Glomerular endothelial cell (primary cell): Measurements from ENCODE around the gene CRTC1. TPM values are rescaled to one million over a fixed set of nuclear protein-coding genes. Genes with fewer than 3 reads are reported as not detected.

Experiments
- DNase-seq: peaks from one replicate; pipeline ENCODE4 v3.0.0-alpha.2; 2011; ENCODE audit warnings: low read depth, low spot score; ENCODE audit errors: extremely low read depth
- total RNA-seq: library from RNA; depleted of rRNA; stranded (reverse); fragments of >200 nt; gene quantifications from 2 replicates; pipeline ENCODE4 v1.2.3, GENCODE V29; 2015

Gene CRTC1
- total RNA-seq, 1 donor from 2014 or later: 4.7 TPM

DNA sequence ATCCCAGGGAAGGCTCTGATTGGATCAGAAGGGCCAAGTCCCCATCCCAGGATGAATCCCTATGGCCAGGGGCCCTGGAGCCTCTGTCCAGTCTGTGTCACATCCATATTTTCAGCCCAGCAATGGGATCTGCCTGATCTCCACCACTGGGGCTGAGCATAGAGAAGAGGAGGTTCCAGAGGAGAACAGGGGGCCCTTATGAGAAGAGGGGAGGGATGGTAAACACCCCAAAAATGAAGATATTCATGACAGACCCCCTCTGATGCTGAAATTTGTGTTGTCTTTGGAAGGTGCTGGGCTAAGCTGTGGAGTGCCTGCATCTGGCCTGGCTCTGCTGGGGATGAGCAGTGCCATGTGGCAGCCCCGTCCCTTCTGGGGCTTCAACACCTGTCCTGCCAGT lies 32.2 kb upstream of the CRTC1 start:
- DNase-seq: no peak

DNA sequence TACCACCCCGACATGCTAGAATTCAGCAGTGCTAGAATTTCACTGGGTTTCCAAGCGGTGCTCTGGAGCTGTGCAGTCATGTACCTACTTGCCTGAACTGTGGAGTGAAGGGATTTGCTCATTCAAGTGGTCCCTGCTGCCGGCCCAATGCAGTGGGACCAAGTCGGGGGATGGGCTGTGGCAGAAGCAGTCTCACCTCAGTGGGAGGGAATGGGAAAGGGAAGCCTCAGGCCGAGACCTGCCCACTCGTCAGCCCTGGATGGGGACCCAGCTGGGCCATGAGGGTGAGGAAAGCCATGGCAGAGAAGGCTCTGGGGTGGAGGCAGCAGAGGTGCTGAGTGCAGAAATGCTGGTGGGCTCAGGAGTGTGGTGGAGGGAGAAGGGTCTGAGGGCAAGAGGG lies 31.7 kb upstream of the CRTC1 start:
- DNase-seq: no peak

DNA sequence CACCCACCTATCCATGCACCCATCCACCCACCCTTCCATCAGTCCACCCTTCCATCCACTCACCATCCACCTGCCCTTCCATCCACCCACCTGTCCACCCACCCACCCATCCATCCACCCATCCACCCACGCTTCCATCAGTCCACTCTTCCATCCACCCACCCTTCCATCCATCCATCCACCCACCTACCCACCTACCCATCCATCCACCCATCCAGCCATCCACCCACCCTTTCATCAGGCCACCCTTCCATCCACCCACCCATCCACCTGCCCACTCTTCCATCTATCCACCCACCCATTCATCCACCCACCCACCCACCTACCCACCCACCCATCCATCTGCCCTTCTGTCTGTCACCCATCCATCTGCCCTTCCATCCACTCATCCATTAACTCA lies 29.6 kb upstream of the CRTC1 start:
- no peak for DNase-seq

DNA sequence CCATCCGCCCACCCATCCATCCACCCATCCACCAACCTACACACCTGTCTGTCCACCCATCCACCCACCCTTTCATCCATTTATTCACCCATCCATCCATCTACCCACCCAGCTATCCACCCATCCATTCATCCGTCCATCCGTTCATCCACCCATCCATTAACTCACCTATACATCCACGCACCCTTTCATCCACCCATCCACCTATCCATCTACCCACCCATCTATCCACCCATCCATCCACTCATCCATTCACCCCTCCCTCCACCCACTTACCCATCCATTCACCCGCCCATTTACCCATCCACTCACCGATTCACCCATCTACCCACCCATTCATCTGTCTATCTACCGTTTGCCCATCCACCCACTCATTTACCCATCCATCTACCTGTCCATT lies 29.0 kb upstream of the CRTC1 start:
- DNase-seq: no peak

DNA sequence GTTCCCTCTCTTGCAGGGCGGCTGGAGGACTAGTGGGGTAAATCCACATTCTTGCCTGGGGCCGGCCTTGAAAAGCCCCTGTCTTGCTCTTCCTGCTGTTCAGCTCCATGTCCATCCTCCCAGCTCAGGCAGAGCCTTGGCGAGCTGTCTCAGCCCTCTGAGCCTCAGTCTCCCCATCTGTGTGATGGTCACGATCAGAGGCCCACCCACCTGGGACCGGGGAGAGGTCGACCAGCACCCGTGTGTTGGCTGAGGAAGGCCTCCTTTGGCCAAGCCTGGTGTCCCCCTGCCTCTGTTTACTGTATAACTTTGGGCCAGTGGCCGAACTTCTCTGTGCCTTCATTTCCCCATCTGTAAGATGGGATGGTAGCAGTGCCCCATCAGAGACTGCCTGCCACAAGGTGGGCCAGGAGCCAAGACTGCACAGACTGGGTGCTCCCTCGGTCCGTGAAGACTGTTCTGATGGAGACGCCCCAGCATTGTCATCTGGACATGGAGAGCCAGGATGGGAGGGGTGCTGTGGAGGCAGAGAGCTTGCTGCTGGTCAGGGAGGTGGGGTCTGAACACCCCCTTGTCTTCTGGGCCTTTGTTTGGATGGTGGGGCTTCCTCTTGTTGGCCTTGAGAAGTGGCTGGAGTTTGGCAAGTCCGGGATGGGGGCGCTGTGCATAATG lies 28.2 kb upstream of the CRTC1 start:
- no peak for DNase-seq

DNA sequence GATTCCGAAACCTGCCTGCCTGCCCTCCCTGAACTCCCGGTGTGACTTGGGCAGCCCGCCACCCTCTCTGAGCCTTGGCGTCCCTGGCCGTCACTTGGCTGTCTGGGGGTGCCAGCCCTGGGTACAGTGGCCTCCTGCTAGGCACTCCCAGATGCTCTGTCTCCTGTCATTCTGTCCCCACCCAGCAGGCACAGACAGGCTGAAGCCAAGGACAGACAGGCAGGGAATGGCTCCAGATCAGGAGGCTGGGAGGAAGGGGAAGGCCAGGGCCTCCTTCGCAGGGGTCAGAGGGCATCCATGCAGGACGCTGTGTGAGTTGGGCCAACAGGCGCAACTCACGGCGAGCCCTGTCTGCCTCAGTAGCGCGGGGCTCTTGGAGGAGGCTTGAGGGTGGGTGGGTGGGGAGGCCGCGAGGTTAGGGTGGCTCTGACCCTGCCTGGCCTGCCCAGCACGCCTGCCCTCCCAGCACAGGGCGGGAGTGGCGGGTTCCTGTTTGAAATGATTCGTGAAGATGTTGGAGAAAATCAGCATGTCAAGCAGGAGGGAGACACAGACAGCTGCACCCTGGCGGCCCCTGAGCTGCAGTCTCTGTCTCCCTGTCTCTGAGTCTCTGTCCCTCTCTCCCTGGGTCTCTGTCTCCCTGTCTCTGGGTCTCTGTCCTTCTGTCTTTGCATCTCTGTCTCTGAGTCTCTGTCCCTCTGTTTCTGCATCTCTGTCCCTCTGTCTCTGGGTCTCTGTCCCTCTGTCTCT lies 27.0 kb upstream of the CRTC1 start:
- DNase-seq: no peak

DNA sequence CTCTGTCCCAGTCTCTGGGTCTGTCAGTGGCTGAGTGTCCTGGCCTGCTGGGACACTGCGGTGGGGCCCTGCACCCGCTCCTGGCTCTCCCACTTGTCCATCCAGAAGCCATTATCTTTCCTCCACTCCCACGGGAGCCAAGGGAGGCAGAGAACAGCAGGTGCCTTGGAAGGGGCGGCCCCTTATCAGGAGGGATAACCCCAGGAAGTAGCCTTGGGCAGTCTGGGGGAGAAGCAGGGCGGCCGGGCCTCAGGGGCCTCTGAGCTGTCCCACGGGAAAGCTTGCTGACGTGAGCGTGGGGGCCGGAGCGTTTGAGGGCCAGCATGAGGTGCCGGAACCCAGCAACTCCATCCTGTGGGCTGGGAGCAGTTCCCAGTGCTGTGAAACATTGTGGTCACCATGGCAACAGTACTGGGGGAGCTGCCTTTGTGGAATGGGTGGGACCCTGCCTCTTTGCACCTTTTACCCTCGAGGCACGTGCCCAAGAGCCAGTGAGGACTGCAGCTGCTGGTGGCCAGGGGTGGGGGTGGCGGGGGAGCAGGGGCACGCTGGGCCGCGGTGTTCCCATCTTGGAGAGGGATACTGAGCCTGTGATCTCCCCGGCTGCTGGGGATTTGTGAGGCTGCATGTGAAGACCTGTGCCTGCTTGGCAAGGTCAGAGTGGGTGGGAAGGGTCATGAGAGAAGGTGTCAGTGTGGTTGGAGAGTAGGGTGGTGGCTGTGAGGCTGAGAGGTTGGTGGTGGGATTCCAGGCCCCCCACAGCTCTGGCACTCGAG lies 25.7 kb upstream of the CRTC1 start:
- no peak for DNase-seq

DNA sequence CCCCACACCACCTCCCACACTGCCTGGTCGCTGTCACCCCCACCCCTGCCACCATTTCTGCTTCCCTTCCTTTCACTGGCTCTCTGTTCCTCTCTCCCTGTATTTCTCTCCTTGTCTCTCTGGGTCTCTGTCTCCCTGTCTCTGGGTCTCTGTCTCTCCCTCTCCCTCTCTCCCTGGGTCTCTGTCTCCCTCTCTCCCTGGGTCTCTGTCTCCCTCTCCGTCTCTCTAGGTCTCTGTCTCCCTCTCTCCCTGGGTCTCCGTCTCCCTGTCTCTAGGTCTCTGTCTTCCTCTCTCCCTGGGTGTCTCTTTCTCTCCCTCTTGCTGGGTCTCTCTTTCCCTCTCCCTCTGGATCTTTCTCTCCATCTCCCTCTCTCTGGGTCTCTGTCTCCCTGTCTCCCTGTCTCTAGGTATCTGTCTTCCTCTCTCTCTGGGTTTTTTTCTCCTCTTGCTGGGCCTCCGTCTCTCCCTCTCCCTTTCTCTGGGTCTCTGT lies 25.1 kb upstream of the CRTC1 start:
- DNase-seq: no peak

DNA sequence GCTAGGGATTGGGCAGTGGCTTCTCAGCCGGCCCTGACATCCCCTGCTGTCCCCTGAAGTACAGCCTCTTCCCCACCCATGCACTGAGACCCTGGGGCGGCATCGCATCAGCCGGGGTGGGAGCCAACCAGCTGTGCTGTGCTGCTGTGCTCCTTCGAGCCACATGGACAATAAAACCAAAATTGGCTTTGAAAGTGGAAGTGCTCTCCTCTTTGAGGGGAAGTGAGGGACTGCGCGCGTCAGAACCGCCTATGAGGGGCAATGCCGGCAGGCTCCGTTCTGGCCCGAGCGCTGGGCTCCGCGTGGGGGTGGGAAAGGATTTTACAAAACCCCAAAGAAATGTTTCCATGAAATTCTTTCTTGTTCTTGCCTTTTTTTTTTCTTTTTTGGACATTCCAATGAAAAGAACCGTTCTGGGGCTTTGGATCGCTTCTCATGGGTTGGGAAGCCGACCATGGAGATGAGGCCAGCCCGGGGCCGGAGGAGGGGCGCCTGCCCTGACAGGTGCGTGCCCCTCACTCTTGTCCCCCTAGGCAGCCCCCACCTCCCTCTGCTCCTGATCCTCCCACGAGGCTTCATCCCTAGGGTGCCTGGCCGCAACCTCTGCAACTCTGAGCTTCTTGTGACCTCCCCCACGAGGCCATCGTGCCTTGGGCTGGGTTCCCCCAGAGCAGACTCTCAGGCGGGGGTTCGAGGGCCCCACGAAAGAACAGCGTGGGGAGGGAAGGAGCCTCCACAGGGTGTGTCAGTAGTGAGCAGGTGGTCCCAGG lies 24.0 kb upstream of the CRTC1 start:
- DNase-seq: no peak

DNA sequence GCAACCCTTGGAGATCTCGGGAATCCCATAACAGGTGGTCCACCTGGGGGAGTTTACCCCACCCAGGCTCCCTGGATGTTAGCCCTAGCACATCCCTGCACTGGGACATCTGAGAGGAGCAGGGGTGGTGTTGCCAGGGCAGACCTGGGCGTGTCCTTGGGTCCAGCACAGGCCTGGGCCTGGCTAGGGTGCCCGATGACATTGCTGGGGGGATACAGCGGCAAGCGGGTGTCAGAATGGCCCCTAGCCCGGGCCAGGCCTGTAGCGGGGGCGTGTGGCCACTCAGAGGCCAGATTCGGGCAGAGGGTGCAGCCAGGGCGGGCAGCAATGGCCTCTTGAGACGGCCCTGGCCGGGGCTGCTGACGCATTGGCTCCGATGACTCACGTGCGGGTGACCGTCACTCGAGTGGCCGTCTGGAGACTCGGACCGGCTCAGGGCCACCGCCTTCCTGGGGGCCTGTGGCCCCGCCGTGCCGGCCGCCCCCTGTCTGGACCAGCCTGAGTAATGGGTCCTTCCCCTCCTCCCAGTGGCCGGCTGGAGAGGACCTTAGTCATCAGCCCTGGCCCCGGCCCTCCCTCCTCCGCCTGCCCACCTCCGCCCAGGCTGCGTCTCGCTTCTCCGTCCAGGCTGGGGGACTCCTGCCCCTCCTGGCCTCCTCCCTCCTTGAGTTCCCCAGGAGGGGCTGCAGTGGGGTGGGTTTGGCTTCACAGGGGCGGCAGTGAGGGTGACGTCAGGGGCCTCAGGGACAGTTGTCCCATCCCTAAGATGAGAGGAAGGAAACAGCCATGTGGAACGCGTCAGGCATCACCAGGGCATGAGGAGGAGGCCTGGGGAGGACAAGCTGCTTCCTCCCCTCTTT lies 23.2 kb upstream of the CRTC1 start:
- DNase-seq: no peak

DNA sequence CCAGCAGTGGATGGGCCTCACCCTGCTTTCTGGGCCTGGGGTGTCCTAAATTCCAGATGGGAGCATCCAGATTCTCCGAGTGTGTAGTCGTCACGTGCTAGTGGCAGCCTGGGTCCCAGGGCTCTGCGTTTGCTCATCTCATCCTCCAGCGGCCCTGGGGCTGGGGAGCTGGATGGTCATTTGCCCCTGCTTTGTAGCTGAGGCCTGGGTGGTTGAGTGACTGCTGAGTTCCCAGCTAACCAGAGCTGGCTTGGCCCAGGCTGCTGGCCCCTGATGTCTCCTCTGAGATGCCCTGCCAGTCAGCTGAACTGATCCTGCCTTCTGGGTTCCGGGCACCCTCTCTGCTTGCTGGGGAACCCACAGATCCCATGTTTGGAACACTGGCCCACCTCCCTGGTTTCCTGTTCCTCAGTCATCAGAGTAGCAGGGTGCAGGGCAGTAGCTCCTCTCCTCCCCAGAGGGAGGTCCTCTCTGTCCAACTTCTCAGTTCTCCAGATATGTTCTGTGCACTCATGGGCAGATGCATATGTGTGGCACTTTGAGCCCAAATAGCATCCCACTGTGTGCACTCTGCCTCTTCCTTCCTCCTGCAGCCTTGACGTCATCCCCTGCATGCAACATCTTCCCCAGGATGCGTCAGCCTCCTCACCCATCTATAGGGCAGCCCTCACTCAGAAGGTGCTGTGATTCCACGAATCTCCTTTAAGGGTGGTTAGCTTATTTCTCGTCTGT lies 22.4 kb upstream of the CRTC1 start:
- no peak for DNase-seq

DNA sequence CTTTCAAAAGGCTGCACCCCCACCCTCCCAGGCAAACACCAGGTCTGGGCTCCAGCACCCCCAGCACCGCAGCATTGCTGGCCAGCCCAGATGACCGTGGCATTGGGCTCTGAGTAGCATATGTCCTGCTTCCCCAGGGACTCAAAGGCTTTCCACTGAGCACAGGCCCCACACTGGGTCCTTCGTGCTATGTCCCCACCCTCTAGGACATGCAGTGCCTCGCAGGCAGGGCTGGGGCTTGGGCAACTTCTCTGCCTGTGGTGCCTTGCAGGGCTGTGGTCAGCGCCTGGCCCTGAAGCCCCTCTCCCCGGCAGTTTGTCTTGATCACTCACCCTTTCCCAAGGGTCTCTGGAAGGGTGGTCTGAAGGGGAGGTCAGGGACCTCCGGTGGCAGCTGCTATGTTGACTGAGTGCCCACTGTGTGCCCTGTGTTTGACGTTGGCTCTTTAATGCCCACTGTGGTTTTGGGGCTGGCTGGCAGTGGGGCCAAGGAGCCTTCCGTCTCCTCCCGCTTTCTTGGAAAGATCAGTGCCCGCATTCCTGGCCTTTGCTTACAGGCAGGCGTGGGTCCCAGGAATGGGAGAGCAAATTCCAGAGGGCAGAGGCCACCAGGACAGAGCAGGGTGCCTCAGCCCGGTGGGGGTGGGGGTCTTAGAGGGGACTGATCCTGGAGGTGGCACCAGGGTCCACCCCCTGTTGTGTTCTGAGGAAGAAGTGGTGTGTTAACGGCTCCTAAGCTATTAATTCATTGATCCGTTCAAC lies 20.3 kb upstream of the CRTC1 start:
- DNase-seq: no peak

DNA sequence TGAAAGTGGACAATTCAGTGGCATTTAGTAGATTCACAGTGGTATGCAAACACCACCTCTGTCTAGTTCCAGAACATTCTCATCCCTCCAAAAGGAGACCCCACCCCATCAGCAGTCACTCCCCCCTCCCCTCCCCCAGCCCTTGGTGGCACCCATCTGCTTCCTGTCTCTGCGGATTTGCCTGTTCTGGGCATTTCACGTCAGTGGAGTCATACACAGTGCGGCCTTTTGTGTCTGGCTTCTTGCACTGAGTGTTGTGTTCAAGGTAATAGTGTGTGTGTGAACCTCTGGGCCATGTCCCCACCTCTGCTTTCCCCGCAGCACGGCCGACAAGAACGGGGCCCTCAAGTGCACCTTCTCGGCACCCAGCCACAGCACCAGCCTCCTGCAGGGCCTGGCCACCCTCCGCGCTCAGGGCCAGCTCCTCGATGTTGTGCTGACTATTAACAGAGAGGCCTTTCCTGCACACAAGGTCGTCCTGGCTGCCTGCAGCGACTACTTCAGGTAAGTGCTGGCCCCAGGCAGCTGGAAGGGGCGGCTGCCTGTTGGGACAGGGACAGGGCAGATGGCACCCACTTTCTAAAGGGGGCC lies 19.4 kb upstream of the CRTC1 start:
- no peak for DNase-seq

DNA sequence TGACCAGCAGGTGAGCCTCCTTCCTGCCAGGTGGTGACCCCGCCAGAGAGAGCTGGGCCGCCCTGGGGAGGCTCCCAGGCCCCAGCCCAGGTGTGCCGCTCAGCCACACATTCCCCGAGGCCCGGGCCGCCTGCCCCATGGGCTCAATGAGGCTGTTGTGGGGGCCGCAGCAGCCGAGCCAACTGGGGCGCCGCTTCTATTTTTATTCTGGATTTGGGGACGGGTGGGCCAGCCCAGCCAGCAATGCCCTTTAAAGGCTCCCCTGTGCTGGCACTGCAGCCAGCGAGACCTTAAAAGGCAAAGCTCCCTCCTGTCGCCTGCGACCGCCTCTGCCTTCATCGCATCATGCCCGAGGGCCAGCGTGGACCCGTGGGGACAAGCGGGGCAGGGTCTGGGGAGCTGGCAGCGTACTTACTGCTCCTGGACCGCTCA lies 17.7 kb upstream of the CRTC1 start:
- DNase-seq: no peak

DNA sequence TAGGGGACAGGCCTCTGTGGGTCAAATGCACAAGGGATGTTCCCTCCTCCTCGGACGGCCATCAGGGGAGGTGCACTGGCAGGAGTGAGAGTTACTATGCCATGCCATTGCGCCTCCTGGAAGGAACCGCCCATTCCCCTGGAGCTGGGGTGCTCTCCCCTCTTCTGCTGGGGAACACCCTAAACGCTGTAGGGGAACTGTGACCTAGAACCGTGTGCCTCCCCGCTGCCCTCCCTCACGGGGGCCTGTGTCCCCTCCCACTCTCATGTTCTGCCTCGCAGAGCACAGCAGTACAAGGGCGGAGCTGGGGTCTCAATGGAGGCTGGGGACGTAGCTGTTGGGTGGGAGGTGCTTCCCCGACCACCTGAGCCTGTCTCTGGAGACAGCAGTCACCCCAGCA lies 17.2 kb upstream of the CRTC1 start:
- DNase-seq: no peak

DNA sequence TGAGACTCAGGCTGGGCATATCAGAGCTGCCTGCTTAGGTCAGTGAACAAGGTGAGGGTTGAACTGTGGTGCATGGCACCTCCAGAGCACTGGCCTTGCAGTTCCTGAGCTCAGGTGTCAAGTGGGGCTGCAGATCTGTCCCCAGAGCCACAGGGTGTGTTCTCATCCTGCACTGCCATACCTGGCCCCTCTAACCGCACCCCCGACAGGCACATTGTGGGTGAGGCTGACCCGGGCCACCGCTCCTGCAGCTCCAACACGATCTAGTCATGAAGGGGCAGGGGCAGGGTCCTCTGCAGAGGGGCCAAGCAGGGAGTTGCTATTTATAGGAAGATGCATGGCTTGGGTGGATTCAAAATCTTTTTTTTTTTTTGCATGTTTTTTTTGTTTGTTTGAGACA lies 16.7 kb upstream of the CRTC1 start:
- DNase-seq: no peak

DNA sequence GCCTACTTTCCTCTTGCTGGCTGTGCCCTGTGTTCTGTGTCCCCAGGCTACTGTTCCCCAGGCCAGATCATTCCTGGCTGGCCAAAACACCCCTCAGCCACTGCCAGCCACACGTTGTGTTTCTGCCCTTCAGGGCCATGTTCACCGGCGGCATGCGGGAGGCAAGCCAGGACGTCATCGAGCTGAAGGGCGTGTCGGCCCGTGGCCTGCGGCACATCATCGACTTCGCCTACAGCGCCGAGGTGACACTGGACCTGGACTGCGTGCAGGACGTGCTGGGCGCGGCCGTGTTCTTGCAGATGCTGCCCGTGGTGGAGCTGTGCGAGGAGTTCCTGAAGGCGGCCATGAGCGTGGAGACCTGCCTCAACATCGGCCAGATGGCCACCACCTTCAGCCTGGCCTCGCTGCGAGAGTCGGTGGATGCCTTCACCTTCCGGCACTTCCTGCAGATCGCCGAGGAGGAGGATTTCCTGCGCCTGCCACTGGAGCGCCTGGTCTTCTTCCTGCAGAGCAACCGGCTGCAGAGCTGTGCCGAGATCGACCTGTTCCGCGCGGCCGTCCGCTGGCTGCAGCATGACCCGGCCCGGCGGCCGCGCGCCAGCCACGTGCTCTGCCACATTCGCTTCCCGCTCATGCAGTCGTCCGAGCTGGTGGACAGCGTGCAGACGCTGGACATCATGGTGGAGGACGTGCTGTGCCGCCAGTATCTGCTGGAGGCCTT lies 15.8 kb upstream of the CRTC1 start:
- no peak for DNase-seq

DNA sequence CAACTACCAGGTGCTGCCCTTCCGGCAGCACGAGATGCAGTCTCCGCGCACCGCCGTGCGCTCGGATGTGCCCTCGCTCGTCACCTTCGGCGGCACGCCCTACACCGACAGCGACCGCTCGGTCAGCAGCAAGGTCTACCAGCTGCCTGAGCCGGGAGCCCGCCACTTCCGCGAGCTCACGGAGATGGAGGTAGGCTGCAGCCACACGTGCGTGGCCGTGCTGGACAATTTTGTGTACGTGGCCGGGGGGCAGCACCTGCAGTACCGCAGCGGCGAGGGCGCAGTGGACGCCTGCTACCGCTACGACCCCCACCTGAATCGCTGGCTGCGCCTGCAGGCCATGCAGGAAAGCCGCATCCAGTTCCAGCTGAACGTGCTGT lies 15.2 kb upstream of the CRTC1 start:
- no peak for DNase-seq
